GM12874 (cell line): ENCODE results near the gene PDE1A.

Experiments
- CTCF ChIP-seq: IDR thresholded peaks from 2 replicates; pipeline ENCODE4 v1.5.1; 2011; ENCODE audit warnings: low read depth, mild to moderate bottlenecking, control low read depth, low read length, moderate library complexity; ENCODE audit not compliant: insufficient read depth

The PDE1A gene

GRCh38 chr2:182179176-182179575 is 247.7 kb downstream of the PDE1A start:
- TF ChIP-seq CTCF = no peak

- TF ChIP-seq CTCF = no peak
These were observed 252.8 kb downstream of the PDE1A start for GRCh38 chr2:182173944-182174622.

GRCh38 chr2:182170341-182170740 is 256.5 kb downstream of the PDE1A start:
- no peak for TF ChIP-seq CTCF

GRCh38 chr2:182167882-182168281 is 259.0 kb downstream of the PDE1A start:
- no peak for TF ChIP-seq CTCF

- no peak for TF ChIP-seq CTCF
These were observed 260.0 kb downstream of the PDE1A start for GRCh38 chr2:182166841-182167240.

- no peak for TF ChIP-seq CTCF
These were observed 260.4 kb downstream of the PDE1A start for GRCh38 chr2:182166406-182166805.

- no peak for TF ChIP-seq CTCF
These were observed 261.6 kb downstream of the PDE1A start for GRCh38 chr2:182165202-182165601.
